Hepatocyte (in vitro differentiated cells): ENCODE measurements around the gene COX6A1.

ENCODE experiments used
- CTCF ChIP-seq: fragments of 200-600 bp; sonication (generic); IDR thresholded peaks from 2 replicates; pipeline ENCODE4 v1.5.1; 2016; ENCODE audit warnings: antibody characterized with exemption, mild to moderate bottlenecking; ENCODE audit not compliant: poor library complexity
- EZH2 ChIP-seq: fragments of 200-600 bp; sonication (generic); IDR thresholded peaks from 2 replicates; pipeline ENCODE4 v1.6.1; 2016; ENCODE audit warnings: antibody characterized with exemption, mild to moderate bottlenecking, borderline replicate concordance
- EZH2phosphoT487 ChIP-seq: fragments of 200-600 bp; sonication (generic); IDR thresholded peaks from one replicate; pipeline ENCODE4 v1.6.1; 2018; ENCODE audit warnings: antibody characterized with exemption, mild to moderate bottlenecking, low read depth, moderate library complexity; ENCODE audit not compliant: unreplicated experiment, severe bottlenecking

- peak; percentile 53 for TF ChIP-seq CTCF
- TF ChIP-seq EZH2phosphoT487 = no peak
- TF ChIP-seq EZH2 = no peak
These were observed 28.8 kb downstream of the COX6A1 start for GRCh38 chr12:120466560-120467315.
